ENCODE results near the gene SCN5A. TPM values are rescaled to one million over a fixed set of nuclear protein-coding genes. Genes with fewer than 3 reads are reported as not detected.

Gene SCN5A
- total and polyA plus RNA-seq, 2 of the 4 experiments (the other 2 are of a cell fraction): 1.9 to 2.0 TPM

DNA sequence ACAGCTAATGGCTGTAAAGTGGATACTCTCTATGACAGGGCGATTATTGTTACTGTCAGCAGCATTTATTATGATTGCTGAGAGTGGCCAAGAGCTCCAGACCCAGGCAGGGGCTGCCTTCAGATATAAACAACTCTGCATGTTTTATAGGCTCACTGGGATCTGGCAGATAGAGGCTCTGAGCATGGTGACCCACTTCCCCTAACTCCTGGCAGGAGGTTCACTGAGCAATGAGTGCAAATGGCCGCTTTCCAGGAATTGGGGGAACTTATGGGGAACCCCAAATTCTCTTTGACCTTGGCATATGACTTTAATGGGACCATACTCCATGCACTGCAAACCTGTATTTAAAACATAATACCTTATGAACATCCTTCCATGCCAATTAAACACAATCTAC is 59.0 kb downstream of the SCN5A start:
- no peak overlapping the region for H2BK120ac ChIP-seq (ENCODE audit: low read depth, low read length)
- no peak overlapping the region for H3K4me3 ChIP-seq (ENCODE audit: insufficient read depth, low read depth, low read length)
- H2AK9ac ChIP-seq (replicated peaks; ENCODE audit: low read depth, low read length, poor library complexity): no peak overlapping the region
- dilution Hi-C loops (cut with HindIII; ENCODE audit: low sequenced_read_pairs, unreplicated experiment): no loop called here
- H3K18ac ChIP-seq (ENCODE audit: low read depth, low read length): no peak overlapping the region
- ChIA-PET CTCF (interaction anchor here (0.6 kb wide), 1 partner anchor 1989 kb away, joined by 3 read pairs; no protein-coding TSS in a partner anchor), POLR2A (ENCODE audit: unreplicated experiment) (no interaction called here)
- no peaks in the 10 kb centered on the region for H3K36me3 ChIP-seq (ENCODE audit: control insufficient read depth, insufficient read depth, low read length)
- DNase-seq (no peak), ATAC-seq (ENCODE audit: low read depth) (no peak)
- no peak overlapping the region for H2BK20ac ChIP-seq (ENCODE audit: low read depth, low read length)
- no peaks in the 10 kb centered on the region for H3K9me3 ChIP-seq (ENCODE audit: control insufficient read depth, insufficient read depth, low read length)
- intact Hi-C loops (cut with micrococcal nuclease): no loop called here
- no peaks in the 10 kb centered on the region for H4K20me1 ChIP-seq (ENCODE audit: insufficient read depth, low read length)
- H4K91ac ChIP-seq (ENCODE audit: insufficient read depth, low read depth, low read length): no peak overlapping the region
- H3K9me1 ChIP-seq (ENCODE audit: insufficient read depth, low read length): no peaks in the 10 kb centered on the region; the same call in 1 of the 2 replicates
- H3K27me3 ChIP-seq (ENCODE audit: control insufficient read depth, insufficient read depth, low read length): no peaks in the 10 kb centered on the region
- H3K4me2 ChIP-seq (ENCODE audit: low read depth, low read length): no peak overlapping the region
- no peak overlapping the region for H3K4ac ChIP-seq (ENCODE audit: low read depth, low read length)
- H3K79me1 ChIP-seq (ENCODE audit: low read depth in 1 of 2, low read length in 2 of 2): no peaks in the 10 kb centered on the region
- H4K8ac ChIP-seq (ENCODE audit: low read depth in 2 of 2, low read length in 2 of 2): no peak overlapping the region
- no peak overlapping the region for H3K23ac ChIP-seq (ENCODE audit: low read depth, low read length)
- no TSS peak for BruUV-seq (replicated peaks)
- in situ Hi-C loops (cut with MboI; ENCODE audit: low sequenced_read_pairs): no loop called here
- H3K9ac ChIP-seq (ENCODE audit: low read depth, low read length): no peak overlapping the region
- H2AK5ac ChIP-seq (ENCODE audit: low read depth, low read length): no peak overlapping the region
- H3K4me1 ChIP-seq (ENCODE audit: control insufficient read depth, insufficient read depth, low read length): no peaks in the 10 kb centered on the region
- H2BK15ac ChIP-seq (ENCODE audit: low read depth, low read length): no peak overlapping the region
- TF ChIP-seq ELK1 (IDR thresholded peaks at IDR 0.05; ENCODE audit: borderline replicate concordance, low read depth, low read length) (no peak), CHD1 (IDR thresholded peaks at IDR 0.05; ENCODE audit: low read depth, low read length) (no peak), FOS (IDR thresholded peaks at IDR 0.05; ENCODE audit: low read depth, low read length) (no peak), NFE2L2 (IDR thresholded peaks at IDR 0.05; ENCODE audit: low read depth, low read length) (no peak)
- no peak overlapping the region for H3K14ac ChIP-seq (replicated peaks; ENCODE audit: low read depth, low read length)
- no CpG with 5 or more reads among the region's 2 CpGs for WGBS, 2 experiments (ENCODE audit: extremely low coverage in 2 of 2, insufficient read length in 1 of 2)
- H2AFZ ChIP-seq (replicated peaks; ENCODE audit: low read length, poor library complexity): no peak overlapping the region
- H3K27ac ChIP-seq (ENCODE audit: insufficient read depth, low read length): no peak overlapping the region
- no peak overlapping the region for H4K5ac ChIP-seq (ENCODE audit: low read depth, low read length)
- H2BK5ac ChIP-seq (ENCODE audit: low read depth, low read length, poor library complexity, severe bottlenecking): no peak overlapping the region
- no peak overlapping the region for H3K56ac ChIP-seq (ENCODE audit: extremely low read depth, insufficient read depth, low read length)

Measured in IMR-90 (cell line).